A673 (cell line): ENCODE data around the gene EMID1.

ENCODE experiments used
- CTCF ChIP-seq: fragments of 300-800, 200-600 bp; sonication (generic); conservative IDR thresholded peaks from 2 replicates; pipeline ENCODE4 v1.5.1; 2017; ENCODE audit warnings: low read depth, mild to moderate bottlenecking, antibody characterized with exemption, low read length, moderate library complexity, mixed read lengths
- EZH2 ChIP-seq: fragments of 200-600 bp; sonication (generic); IDR thresholded peaks from 2 replicates; pipeline ENCODE4 v1.6.1; 2017; ENCODE audit warnings: borderline replicate concordance, low read depth, mild to moderate bottlenecking, mixed read lengths, antibody characterized with exemption, low read length; ENCODE audit not compliant: poor library complexity, severe bottlenecking

GRCh38 chr22:29215012-29215860, 9.5 kb downstream of the EMID1 start:
- TF ChIP-seq CTCF = no peak
- no peak for TF ChIP-seq EZH2
